Esophagus squamous epithelium (tissue), 4 donors: ENCODE measurements around the gene PGP.

Source experiments
- POLR2A ChIP-seq, 4 donors: fragments of 450-650 bp; IDR thresholded peaks; one replicate each; pipeline ENCODE4 v1.6.1; 2017; ENCODE audit warnings: antibody characterized with exemption in 4 of 4, mild to moderate bottlenecking in 4 of 4, moderate library complexity in 3 of 4
- TF ChIP-seq, protein P1 (sequence below), 6 experiments: fragments of 450-650 bp in 4 of 6; fragments of 200-600 bp in 2 of 6; sonication (generic) in 2 of 6; IDR thresholded peaks; one replicate each; pipeline ENCODE4 v1.5.1; 2016 to 2019; ENCODE audit warnings: antibody characterized with exemption in 6 of 6, mild to moderate bottlenecking in 4 of 6, moderate library complexity in 4 of 6

DNA sequence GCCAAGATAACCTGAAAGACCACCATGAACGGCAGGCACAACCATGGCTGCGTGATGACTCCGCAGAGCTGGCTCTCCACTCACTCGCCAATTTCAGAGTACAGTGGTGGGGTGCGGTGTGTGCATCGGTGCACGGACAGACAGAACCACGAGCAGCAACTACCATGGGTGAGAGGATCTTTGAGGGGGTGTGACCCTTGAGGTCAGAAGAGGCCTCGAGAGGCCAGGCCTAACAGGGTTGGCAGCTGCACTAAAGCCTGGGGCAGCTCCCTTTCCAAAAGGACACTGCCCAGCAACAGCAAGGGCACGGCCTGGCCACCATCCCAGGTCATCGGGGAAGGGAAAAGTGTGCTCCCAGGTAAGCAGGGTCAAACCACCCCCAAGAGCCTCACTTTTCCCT lies 38.7 kb upstream of the PGP start:
- TF ChIP-seq, protein P1, sequence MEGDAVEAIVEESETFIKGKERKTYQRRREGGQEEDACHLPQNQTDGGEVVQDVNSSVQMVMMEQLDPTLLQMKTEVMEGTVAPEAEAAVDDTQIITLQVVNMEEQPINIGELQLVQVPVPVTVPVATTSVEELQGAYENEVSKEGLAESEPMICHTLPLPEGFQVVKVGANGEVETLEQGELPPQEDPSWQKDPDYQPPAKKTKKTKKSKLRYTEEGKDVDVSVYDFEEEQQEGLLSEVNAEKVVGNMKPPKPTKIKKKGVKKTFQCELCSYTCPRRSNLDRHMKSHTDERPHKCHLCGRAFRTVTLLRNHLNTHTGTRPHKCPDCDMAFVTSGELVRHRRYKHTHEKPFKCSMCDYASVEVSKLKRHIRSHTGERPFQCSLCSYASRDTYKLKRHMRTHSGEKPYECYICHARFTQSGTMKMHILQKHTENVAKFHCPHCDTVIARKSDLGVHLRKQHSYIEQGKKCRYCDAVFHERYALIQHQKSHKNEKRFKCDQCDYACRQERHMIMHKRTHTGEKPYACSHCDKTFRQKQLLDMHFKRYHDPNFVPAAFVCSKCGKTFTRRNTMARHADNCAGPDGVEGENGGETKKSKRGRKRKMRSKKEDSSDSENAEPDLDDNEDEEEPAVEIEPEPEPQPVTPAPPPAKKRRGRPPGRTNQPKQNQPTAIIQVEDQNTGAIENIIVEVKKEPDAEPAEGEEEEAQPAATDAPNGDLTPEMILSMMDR (IDR thresholded peaks at IDR 0.05) = no peak
- no peak for TF ChIP-seq POLR2A (IDR thresholded peaks at IDR 0.05)
